Gastroesophageal sphincter (tissue), 3 donors: ENCODE results near the gene TMEM273.

Experiments used
- CTCF ChIP-seq, 4 experiments: fragments of 200-600 bp in 2 of 4; fragments of 450-650 bp in 2 of 4; sonication (generic) in 1 of 4; IDR thresholded peaks; one replicate each; pipeline ENCODE4 v1.5.1; 2017 to 2019; ENCODE audit warnings: antibody characterized with exemption in 4 of 4, mild to moderate bottlenecking in 2 of 4, moderate library complexity in 2 of 4
- POLR2A ChIP-seq, 2 donors: fragments of 450-650 bp; IDR thresholded peaks; one replicate each; pipeline ENCODE4 v1.6.1; 2017; ENCODE audit warnings: antibody characterized with exemption in 2 of 2, mild to moderate bottlenecking in 2 of 2, moderate library complexity in 1 of 2
- POLR2AphosphoS5 ChIP-seq: sonication (generic); formaldehyde crosslinking; IDR thresholded peaks from one replicate; pipeline ENCODE4 v1.6.1; 2017; ENCODE audit warnings: antibody characterized with exemption

DNA sequence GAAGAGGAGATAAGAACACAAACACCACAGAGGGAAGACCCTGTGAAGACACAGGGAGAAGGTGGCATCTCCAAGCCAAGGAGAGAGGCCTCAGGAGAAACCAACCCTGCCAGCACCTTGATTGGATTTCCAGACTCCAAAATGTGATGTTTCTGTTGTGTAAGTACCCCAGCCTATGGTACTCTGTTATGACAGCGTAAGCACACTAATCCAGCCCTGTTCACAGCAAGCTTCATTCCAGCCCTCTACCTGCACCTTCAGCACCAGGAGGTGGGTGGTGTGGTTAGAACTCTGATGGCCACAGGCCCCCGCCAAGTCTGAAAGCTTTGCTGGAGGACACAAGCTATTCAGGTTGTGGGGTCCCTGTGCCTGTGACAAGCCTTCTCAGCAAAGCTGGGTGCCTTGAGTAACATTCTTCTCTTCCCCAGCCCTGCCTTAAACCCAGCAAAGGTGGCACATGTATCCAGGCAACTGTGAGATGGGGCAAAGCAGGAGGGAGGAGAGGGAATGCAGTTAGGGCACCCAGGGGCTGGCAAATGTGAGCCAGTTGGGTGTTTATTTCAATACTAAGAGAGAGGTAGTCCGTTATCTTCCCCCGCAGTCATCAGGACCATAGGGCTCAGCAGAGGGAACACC lies 77.4 kb downstream of the TMEM273 start:
- TF ChIP-seq CTCF (IDR thresholded peaks at IDR 0.05) (no peak), POLR2A (IDR thresholded peaks at IDR 0.05) (no peak), POLR2AphosphoS5 (no peak)
